KOPT-K1 (cell line): ENCODE measurements around the gene FAM78A.

Experiments used
- H3K27ac ChIP-seq: fragments of 200-600 bp; sonication (generic); 2 replicates; pipeline ENCODE4 v1.5.1; 2016; ENCODE audit warnings: antibody characterized with exemption, mild to moderate bottlenecking, low read depth, low read length; ENCODE audit not compliant: poor library complexity, severe bottlenecking
- H3K36me3 ChIP-seq: fragments of 200-600 bp; sonication (generic); 2 replicates; pipeline ENCODE4 v1.5.1; 2017; ENCODE audit warnings: antibody characterized with exemption, mild to moderate bottlenecking, low read length, moderate library complexity; ENCODE audit not compliant: insufficient read depth
- H3K9me3 ChIP-seq: fragments of 200-600 bp; sonication (generic); 2 replicates; pipeline ENCODE4 v1.5.1; 2017; ENCODE audit warnings: antibody characterized with exemption, low read length, mild to moderate bottlenecking; ENCODE audit not compliant: insufficient read depth, poor library complexity, severe bottlenecking

FAM78A gene

DNA sequence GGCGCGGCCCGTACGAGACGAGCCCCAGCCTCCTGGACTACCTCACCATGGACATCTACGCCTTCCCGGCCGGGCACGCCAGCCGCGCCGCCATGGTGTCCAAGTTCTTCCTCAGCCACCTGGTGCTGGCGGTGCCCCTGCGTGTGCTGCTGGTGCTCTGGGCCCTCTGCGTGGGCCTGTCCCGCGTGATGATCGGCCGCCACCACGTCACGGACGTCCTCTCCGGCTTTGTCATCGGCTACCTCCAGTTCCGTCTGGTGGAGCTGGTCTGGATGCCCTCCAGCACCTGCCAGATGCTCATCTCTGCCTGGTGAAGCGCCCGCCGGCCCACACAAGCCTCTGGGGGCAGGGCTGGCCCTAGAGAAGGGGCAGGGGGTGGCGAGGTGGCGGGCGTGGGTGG lies 31.7 kb upstream of the FAM78A start:
- Histone ChIP-seq H3K9me3 (no peaks in the 10 kb centered on the region), H3K27ac (no peak overlapping the region), H3K36me3 (no peaks in the 10 kb centered on the region)

DNA sequence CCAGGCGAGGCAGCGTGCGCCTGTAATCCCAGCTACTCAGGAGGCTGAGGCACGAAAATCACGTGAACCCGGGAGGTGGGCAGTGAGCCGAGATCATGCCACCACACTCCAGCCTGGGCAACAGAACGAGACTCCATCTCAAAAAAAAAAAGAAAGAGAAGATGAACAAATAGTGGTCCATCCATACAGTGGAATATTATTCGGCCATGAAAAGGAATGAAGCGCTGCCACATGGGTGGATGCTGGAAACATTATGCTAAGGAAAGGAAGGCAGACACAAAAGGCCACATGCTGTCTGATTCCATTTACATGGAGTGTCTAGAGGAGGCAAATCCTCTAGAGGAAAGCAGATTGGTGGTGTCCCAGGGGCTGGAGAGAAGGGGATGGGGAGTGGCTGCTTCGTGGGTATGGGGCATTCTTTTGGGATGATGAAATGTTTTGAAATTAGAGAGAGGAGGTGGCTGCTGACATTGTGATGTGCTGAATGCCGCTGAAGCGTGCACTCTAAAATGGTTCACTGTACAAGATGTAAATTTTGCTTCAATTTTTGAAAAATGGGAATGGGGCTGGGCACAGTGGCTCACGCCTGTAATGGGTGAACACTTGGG lies 30.2 kb upstream of the FAM78A start:
- Histone ChIP-seq H3K36me3 (no peaks in the 10 kb centered on the region), H3K9me3 (no peaks in the 10 kb centered on the region), H3K27ac (no peak overlapping the region)

- Histone ChIP-seq H3K36me3 (no peaks in the 10 kb centered on the region), H3K9me3 (no peaks in the 10 kb centered on the region), H3K27ac (no peak overlapping the region)
Measured at GRCh38 chr9:131304676-131305355, 28.5 kb upstream of the FAM78A start.

- H3K36me3 ChIP-seq: no peaks in the 10 kb centered on the region
- H3K9me3 ChIP-seq: no peaks in the 10 kb centered on the region
- H3K27ac ChIP-seq: no peak overlapping the region
Measured at GRCh38 chr9:131303381-131304321, 27.3 kb upstream of the FAM78A start.

DNA sequence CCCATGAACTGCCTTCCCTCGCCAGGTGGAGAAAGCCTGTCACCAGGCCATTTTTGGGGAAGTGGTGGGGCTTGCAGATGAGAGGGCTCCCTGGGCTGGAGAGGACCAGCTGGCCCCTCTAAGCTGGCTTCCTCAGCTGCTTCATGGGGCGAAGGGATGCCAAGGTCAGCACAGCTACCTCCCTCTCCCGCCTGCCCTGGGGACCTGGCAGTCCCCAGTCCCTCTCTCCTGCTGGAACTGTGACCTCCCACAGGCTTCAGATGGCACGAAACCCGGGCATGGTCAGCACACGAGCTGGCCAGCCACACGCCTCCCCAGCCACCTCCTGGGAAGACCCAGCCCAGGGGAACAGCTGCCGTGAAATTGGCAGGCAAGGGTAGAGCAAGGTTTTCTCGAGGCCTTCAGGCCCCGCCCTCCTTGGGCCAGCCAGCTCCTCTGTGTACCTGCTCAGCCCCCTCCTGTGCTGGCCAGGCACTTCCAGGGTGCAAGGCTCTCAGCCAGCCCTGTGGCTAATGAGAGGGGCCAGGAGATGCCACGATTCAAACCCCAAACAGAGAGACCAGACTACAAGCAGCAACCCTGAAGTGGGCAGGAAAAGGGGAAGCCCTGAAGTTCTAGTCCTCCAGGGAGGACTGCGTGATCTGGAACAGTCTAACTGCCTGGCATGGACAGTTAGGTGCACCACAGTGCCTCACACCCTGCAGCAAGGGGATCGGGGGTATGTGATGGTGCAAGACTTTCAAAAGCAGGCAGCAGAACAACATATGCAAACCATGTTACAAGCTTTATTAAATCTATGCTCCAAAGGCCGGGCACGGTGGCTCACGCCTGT lies 26.1 kb upstream of the FAM78A start:
- no peaks in the 10 kb centered on the region for H3K9me3 ChIP-seq
- no peaks in the 10 kb centered on the region for H3K36me3 ChIP-seq
- H3K27ac ChIP-seq: no peak overlapping the region

GRCh38 chr9:131300444-131300843 lies 24.1 kb upstream of the FAM78A start:
- Histone ChIP-seq H3K9me3 (no peaks in the 10 kb centered on the region), H3K27ac (no peak overlapping the region), H3K36me3 (no peaks in the 10 kb centered on the region)

DNA sequence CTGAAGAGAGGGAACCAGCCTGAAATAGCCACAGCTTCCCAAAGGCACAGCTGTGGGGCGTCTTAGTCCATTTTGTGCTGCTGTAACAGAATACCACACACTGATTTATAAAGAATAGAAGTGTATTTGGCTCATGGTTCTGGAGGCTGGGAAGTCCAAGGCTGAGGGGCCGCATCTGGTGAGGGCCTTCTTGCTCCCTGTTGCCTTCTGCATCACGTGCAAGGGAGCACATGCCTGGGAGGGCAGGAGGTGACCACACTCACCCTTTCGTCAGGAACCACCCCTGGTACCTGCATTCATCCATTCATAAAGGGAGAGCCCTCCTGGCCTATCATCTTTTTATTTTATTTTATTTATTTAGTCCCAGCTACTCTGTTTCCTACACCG lies 23.6 kb upstream of the FAM78A start:
- no peaks in the 10 kb centered on the region for H3K36me3 ChIP-seq

GRCh38 chr9:131299346-131299960 lies 23.1 kb upstream of the FAM78A start:
- H3K27ac ChIP-seq: no peak overlapping the region
- H3K36me3 ChIP-seq: no peaks in the 10 kb centered on the region
- no peaks in the 10 kb centered on the region for H3K9me3 ChIP-seq

More for the DNA sequence above, 23.6 kb upstream of the FAM78A start:
- no peaks in the 10 kb centered on the region for H3K9me3 ChIP-seq
- H3K27ac ChIP-seq: no peak overlapping the region

GRCh38 chr9:131298816-131299215 lies 22.5 kb upstream of the FAM78A start:
- Histone ChIP-seq H3K9me3 (no peaks in the 10 kb centered on the region), H3K27ac (no peak overlapping the region), H3K36me3 (no peaks in the 10 kb centered on the region)

DNA sequence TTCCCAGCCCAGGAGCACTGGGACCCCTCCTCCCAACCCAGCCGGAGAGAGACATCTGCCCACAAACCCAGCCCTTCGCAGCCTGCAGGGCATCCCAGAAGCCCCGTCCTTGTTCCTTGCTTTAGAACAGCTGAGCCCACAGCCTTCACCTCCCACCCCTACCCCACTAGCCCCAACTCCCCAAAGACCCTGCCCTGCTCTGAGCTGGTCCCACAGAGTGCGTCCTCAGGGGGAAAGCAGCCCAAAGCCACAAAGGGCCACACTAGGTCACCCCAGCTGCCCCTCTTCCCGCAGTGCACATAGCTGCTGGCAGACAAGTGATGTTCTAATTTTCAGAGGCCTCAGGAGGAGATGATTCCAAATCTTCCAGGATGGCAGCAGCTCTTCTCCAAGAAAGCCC lies 22.0 kb upstream of the FAM78A start:
- H3K9me3 ChIP-seq: no peaks in the 10 kb centered on the region
- no peaks in the 10 kb centered on the region for H3K36me3 ChIP-seq
- H3K27ac ChIP-seq: no peak overlapping the region

- Histone ChIP-seq H3K36me3 (no peaks in the 10 kb centered on the region), H3K27ac (no peak overlapping the region), H3K9me3 (no peaks in the 10 kb centered on the region)
Measured at GRCh38 chr9:131297903-131298302, 21.6 kb upstream of the FAM78A start.

GRCh38 chr9:131296906-131297500 lies 20.7 kb upstream of the FAM78A start:
- H3K36me3 ChIP-seq: no peaks in the 10 kb centered on the region
- no peak overlapping the region for H3K27ac ChIP-seq
- H3K9me3 ChIP-seq: no peaks in the 10 kb centered on the region

GRCh38 chr9:131296460-131296859 lies 20.1 kb upstream of the FAM78A start:
- H3K27ac ChIP-seq: no peak overlapping the region
- no peaks in the 10 kb centered on the region for H3K36me3 ChIP-seq
- H3K9me3 ChIP-seq: no peaks in the 10 kb centered on the region

DNA sequence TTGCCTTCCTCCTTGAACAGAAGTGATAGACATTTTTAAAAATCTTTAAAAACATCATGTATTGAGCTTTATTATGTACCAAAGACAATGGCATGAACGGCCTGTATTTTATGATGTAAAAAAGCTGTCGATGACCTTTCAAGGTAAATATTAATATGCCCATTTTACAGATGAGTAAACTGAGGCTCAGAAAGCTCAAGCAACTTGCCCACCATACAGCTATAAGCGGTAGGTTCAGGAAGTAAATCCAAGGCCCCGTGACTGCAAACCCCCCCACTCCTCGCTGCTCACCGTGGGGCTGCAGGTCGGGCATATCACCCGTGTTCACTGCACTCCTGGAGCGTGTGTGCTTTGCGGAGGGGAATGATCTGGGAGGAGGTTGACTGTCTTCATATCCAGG lies 16.6 kb upstream of the FAM78A start:
- Histone ChIP-seq H3K9me3 (no peaks in the 10 kb centered on the region), H3K36me3 (no peaks in the 10 kb centered on the region)

More for the DNA sequence above, 16.6 kb upstream of the FAM78A start:
- no peak overlapping the region for H3K27ac ChIP-seq
